HG03457 (cell line): ENCODE results near the gene DUS1L.

Experiments
- ATAC-seq: cut with Tn5 transposase; IDR thresholded peaks from one replicate; pipeline ENCODE4 v1.9.1; 2021; ENCODE audit warnings: moderate number of reproducible peaks; ENCODE audit not compliant: unreplicated experiment

Gene DUS1L

GRCh38 chr17:82016061-82016874 is 49.3 kb downstream of the DUS1L start:
- ATAC-seq: no peak

GRCh38 chr17:82015311-82015971 is 50.2 kb downstream of the DUS1L start:
- ATAC-seq: no peak

- no peak for ATAC-seq
Observed at GRCh38 chr17:82014971-82015310, 50.7 kb downstream of the DUS1L start.

DNA sequence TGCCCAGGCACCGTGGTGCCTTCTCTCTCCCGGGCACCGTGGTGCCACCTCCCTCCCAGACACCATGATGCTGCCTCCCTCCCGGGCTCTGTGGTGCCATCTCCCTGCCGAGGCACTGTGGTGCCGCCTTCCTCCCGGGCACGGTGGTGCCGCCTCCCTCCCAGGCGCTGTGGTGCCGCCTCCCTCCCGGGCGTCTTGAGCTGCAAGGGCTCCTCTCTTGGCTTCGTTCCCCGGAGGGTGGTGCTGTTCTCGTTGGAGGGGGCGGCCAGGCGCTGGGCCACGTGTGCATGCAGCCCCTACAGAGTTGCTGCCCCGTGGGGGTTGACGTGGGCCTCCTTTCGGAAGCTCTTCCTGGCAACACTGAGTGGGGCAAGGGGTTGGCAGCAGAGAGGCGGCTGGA is 51.2 kb downstream of the DUS1L start:
- no peak for ATAC-seq

DNA sequence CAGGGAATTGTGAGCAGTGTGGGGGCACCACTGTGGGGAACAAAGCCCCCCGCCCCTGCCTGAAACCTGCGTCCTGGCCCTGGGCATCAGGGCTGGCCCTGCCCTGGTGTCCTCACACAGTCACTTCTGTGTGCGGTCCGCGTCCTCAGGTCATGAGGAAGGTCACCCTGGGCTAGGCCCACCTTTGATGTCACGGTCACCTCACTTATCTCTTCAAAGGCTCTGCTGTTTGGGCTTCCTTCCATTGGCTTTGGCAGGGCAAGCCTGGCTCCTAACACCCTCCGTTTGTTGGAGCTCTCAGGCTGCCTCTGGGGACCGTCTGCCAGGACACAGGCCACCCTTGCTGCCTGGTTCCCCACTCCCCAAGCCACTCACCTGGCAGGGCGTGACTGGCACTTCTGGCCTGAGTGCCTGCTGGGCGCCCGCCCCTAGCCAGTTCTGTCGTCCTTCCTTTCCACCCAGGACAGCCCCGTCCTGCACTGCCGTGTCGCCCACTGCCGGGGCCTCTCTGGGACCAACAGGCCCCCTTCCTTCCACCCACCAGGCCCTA is 51.8 kb downstream of the DUS1L start:
- no peak for ATAC-seq

DNA sequence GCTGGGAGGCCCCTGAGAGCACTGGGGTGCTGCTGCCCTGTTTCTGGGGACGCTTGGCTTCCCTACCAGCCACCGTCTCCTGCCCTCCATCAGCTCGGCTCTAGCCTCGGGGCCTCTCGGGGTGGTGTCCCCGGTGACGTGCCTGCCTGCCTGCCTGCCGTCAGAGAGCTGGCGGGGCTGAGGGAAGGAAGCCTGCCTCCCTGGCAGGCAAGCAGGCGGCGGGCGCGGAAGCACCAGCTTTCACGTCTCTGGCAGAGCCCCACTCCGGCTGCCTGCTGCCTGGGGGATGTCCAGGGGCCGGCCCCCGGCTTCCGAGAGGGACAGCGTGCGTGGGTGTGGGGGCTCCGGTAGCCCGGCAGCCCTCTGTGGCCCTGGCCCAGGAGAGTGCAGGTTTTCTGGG is 52.3 kb downstream of the DUS1L start:
- ATAC-seq: no peak

DNA sequence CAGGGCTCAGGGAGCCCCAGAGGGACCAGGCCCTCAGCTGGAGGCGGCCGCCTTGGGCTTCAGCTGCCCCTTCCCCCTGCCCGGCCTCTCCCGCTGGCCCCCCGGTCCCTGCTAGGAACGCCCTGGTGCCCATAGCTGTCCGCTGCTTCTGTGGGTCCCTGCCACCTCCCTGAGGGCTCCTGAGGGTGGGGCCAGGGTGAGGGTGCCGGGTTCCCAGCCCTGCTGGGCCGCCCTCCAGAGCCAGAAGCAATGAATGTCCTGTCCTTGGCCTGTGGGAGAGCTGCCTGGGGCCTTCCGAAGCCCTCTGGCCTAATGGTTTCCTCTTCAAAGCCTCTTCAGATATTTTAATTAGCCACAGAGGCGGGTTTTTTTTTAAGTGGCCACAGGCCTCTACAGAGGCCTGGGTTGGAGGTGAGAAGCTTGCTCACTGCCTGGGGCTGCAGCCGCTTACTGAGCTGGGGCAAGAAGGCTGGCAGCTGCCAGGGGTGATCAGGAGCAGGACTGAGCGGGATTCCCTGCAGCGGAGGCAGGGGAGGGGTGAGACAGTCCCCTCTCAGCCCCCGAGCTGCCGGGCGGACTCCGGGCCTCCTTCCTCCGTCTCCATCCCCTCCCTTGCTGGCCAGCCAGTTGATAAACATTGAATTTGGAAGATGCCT is 52.8 kb downstream of the DUS1L start:
- ATAC-seq: no peak

DNA sequence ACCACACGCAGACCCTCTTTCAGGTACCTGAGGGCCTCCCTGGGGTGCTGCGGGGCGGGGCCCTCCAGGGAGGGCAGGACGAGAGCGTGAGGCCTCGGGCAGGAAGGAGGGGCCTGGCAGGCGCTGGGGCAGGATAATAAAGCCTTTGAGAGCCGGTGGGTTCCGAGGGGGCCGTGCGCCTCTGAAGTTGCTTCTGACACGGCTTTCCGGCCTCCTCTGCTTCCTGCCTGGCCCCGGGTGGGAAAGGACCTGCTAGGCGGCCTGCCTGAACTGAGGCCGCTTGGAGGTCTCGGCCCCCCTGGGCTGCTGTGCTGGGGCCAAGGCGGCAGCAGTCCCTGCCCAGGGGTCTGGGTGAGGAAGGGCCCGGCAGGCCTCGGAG is 53.4 kb downstream of the DUS1L start:
- no peak for ATAC-seq

DNA sequence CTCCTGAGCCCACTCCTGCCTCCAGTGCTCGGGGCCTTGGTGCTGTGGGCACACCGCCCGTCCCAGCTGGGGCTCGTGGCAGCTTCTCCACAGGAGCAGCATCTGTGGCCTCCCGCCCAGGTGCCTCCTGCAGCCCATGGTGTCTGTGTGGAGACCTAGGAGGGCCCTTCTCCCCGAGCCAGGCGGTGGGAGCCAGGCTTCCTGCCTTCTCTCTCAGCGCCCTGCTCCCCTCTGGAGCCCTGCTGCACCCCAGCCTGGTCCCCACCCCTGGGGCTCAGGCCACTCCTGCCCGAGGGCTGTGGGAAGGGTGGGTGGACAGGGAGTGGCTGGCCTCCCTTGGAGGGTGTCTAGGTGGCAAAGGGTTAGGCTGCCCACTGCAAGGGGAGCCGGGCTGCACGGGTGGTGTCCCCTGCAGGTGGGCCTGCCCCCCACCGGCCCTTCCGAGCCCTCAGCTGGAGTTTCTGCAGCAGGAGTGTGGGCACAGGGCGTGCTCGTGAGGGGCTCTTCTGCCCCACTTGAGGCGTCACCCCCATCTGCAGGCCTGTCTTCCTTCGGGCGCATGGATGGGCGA is 53.9 kb downstream of the DUS1L start:
- ATAC-seq: no peak

DNA sequence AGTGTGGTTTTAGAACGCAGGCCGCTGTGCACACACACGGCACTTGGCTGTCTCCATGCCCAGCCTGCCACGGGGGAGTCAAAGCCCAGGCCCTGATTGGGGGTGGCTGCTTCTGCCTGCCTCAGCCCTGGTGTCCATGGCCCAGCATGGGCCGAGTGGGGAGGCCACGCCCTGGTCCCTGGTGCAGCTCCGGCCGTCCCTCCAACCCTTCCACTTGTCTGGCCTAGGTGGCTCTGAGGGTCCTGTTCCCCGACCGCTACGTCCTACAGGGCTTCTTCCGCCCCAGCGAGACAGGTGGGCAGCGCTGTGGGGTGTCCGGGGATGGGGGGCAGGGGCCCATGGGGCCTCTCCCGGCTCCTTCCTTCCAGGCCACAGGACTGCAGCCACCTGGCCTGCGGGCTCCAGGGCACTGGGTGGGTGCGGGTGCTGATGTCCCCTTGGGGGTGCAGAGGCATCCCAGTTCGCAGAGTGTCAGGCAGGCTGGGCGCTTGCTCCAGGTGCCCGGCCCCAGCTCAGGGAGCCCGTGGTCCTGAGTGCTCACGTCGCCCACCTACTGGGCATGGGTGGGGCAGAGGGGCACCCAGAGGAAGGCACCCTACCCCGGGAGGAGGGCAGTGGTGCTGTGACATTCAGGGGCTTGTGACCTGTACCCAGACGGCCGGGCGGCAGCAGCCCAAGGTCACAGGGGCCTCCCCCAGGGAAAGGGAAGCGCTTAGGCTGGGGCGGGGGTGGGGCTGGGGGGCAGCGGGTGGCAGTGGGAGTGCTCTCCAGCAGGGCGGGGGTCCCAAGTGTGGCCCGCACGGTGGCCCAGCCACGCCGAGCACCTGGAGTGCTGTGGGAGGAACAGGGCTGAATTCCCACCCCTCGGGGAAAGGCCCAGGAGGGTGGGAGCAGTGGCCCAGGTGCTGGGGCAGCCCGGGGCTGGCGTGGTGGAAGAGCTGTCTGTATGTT is 54.8 kb downstream of the DUS1L start:
- no peak for ATAC-seq

DNA sequence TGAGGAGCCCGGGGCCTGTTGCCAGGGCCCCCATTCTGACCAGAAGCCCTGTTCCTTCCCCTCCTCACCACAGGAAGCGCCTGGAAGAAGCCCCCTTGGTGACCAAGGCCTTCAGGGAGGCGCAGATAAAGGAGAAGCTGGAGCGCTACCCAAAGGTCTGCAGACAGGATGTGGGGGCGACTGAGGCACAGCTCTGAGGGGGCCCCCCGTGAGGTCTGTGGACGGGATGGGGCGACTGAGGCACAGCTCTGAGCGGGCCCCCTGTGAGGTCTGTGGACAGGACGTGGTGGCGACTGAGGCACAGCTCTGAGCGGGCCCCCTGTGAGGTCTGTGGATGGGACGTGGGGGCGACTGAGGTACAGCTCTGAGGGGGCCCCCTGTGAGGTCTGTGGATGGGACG is 56.2 kb downstream of the DUS1L start:
- no peak for ATAC-seq

GRCh38 chr17:82008941-82009405 is 56.6 kb downstream of the DUS1L start:
- ATAC-seq: no peak

DNA sequence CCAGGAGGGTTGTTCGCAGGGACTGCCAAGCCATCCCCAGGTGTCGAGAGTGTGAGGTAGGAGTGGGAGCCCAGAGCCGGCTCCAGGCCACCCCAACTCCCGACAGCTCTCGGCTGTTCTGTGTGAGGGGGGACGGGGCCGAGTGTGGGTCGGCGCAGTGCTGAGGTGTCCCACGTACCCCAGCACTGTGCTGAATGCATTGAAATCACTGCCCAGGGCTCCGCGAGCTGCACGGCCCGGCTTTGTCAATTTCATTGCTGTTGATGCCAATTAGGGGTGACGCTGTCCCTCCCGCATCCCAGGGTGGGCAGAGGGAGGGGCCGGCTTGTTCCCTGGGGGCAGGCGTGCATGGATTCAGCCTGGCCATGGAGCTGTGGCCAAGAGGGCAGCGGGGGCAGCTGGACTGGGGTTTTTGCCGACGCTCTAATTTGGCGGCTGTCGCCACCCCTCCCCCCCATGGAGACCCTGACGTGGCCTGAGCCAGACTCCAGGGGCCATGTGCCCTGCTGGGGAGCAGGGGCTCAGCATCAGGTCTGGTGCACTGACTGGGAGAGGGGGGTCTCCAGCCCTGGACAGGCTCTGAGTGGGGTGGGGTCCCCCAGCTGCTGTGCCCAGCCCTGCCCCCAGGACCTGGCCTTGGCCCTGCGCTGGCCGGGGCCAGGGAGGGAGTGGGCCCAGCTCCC is 57.2 kb downstream of the DUS1L start:
- ATAC-seq: no peak
